ENCODE data around the gene PIGU.

GRCh38 chr20:34604980-34605788 is 71.7 kb downstream of the PIGU start:
- TF ChIP-seq CHD2 (IDR thresholded peaks at IDR 0.05; ENCODE audit: low read length, partially characterized antibody) (no peak), CTCF (IDR thresholded peaks at IDR 0.05) (no peak), GABPA (IDR thresholded peaks at IDR 0.05; ENCODE audit: low read depth) (no peak), USF2 (IDR thresholded peaks at IDR 0.05; ENCODE audit: borderline replicate concordance, low read depth, low read length) (no peak), MEF2A (IDR thresholded peaks at IDR 0.05; ENCODE audit: borderline replicate concordance, low read depth) (no peak), POLR2AphosphoS5 (IDR thresholded peaks at IDR 0.05; ENCODE audit: low read depth, low read length) (no peak), TEAD4 (IDR thresholded peaks at IDR 0.05; ENCODE audit: borderline replicate concordance, insufficient read depth) (no peak), ZBTB33 (IDR thresholded peaks at IDR 0.05; ENCODE audit: borderline replicate concordance, low read depth) (no peak), ELF1 (IDR thresholded peaks at IDR 0.05) (no peak), FOXJ3 (CRISPR knock-in tag; IDR thresholded peaks at IDR 0.05) (no peak)
